ENCODE results near the gene ARIH2.

GRCh38 chr3:48951764-48952163 is 33.1 kb downstream of the ARIH2 start:
- TF ChIP-seq, protein P1, sequence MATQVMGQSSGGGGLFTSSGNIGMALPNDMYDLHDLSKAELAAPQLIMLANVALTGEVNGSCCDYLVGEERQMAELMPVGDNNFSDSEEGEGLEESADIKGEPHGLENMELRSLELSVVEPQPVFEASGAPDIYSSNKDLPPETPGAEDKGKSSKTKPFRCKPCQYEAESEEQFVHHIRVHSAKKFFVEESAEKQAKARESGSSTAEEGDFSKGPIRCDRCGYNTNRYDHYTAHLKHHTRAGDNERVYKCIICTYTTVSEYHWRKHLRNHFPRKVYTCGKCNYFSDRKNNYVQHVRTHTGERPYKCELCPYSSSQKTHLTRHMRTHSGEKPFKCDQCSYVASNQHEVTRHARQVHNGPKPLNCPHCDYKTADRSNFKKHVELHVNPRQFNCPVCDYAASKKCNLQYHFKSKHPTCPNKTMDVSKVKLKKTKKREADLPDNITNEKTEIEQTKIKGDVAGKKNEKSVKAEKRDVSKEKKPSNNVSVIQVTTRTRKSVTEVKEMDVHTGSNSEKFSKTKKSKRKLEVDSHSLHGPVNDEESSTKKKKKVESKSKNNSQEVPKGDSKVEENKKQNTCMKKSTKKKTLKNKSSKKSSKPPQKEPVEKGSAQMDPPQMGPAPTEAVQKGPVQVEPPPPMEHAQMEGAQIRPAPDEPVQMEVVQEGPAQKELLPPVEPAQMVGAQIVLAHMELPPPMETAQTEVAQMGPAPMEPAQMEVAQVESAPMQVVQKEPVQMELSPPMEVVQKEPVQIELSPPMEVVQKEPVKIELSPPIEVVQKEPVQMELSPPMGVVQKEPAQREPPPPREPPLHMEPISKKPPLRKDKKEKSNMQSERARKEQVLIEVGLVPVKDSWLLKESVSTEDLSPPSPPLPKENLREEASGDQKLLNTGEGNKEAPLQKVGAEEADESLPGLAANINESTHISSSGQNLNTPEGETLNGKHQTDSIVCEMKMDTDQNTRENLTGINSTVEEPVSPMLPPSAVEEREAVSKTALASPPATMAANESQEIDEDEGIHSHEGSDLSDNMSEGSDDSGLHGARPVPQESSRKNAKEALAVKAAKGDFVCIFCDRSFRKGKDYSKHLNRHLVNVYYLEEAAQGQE (IDR thresholded peaks at IDR 0.05; ENCODE audit: insufficient read depth in 1 of 2, low read depth in 2 of 2, low read length in 2 of 2) = no peak
- TF ChIP-seq POLR2AphosphoS5 (IDR thresholded peaks at IDR 0.05; ENCODE audit: low read depth, low read length) = no peak
- no peak for TF ChIP-seq TAF1 (IDR thresholded peaks at IDR 0.05; ENCODE audit: borderline replicate concordance, insufficient read depth, low read length)
- no peak for TF ChIP-seq SIN3A (IDR thresholded peaks at IDR 0.05; ENCODE audit: borderline replicate concordance, insufficient read depth, low read length)
